Naive thymus-derived CD4-positive, alpha-beta T cell (primary cell): Measurements from ENCODE around the gene OR7G1. TPM values are rescaled to one million over a fixed set of nuclear protein-coding genes. Genes with fewer than 3 reads are reported as not detected.

Experiments used
- ATAC-seq: fragments of 150-1000 bp; cut with Tn5 transposase; 2 replicates; pipeline ENCODE4 v1.10.0; 2021; ENCODE audit warnings: mild to moderate bottlenecking, moderate library complexity
- CTCF ChIA-PET: fragments of 350-600 bp; sonication (Branson Sonifier 250); formaldehyde crosslinking; loops from one replicate; lab custom pipeline; 2021; ENCODE audit warnings: antibody characterized with exemption; lab: Charles Lee
- POLR2A ChIA-PET: fragments of 350-600 bp; sonication (Branson Sonifier 250); formaldehyde crosslinking; loops from one replicate; lab custom pipeline; 2021; ENCODE audit warnings: antibody characterized with exemption, inconsistent platforms; lab: Charles Lee
- DNase-seq, 9 donors: peaks; one replicate each; pipeline versions ENCODE4 v3.0.0 to v3.0.0-alpha.2; 2020 to 2022; ENCODE audit warnings: mixed read lengths in 1 of 9
- H3K27ac ChIP-seq: one replicate; pipeline ENCODE4 v1.7.0; 2013; ENCODE audit warnings: mild to moderate bottlenecking, low read depth, low read length, moderate library complexity
- H3K27me3 ChIP-seq, 2 donors: one replicate each; pipeline ENCODE4 v1.7.0; 2013; ENCODE audit warnings: low read length in 2 of 2, mild to moderate bottlenecking in 2 of 2, moderate library complexity in 2 of 2; ENCODE audit not compliant: control insufficient read depth in 2 of 2, insufficient read depth in 2 of 2
- H3K36me3 ChIP-seq, 3 experiments: 1 replicate in 2 of 3; 2 replicates in 1 of 3; pipeline ENCODE4 v1.7.0; 2013; ENCODE audit warnings: low read length in 3 of 3, mild to moderate bottlenecking in 3 of 3, moderate library complexity in 1 of 3; ENCODE audit not compliant: insufficient read depth in 3 of 3, control insufficient read depth in 2 of 3
- H3K4me1 ChIP-seq, 2 donors: one replicate each; pipeline ENCODE4 v1.7.0; 2013; ENCODE audit warnings: low read length in 2 of 2, mild to moderate bottlenecking in 2 of 2, moderate library complexity in 1 of 2; ENCODE audit not compliant: control insufficient read depth in 2 of 2, insufficient read depth in 2 of 2
- H3K4me3 ChIP-seq: 2 replicates; pipeline ENCODE4 v1.7.0; 2013; ENCODE audit warnings: mild to moderate bottlenecking, low read length
- H3K9me3 ChIP-seq, 3 experiments: 1 replicate in 2 of 3; 2 replicates in 1 of 3; pipeline ENCODE4 v1.7.0; 2013; ENCODE audit warnings: low read length in 3 of 3; ENCODE audit not compliant: control insufficient read depth in 2 of 3
- H3K27ac Mint-ChIP-seq, 9 donors: one replicate each; pipeline ENCODE4 v1.8.0; 2020 to 2022; ENCODE audit warnings: mixed read lengths in 9 of 9, mild to moderate bottlenecking in 8 of 9, moderate library complexity in 5 of 9, inconsistent platforms in 2 of 9
- H3K27me3 Mint-ChIP-seq, 5 donors: one replicate each; pipeline ENCODE4 v1.8.0; 2021 to 2022; ENCODE audit warnings: mixed read lengths in 5 of 5, mild to moderate bottlenecking in 1 of 5
- H3K36me3 Mint-ChIP-seq, 5 donors: one replicate each; pipeline ENCODE4 v1.8.0; 2020 to 2022; ENCODE audit warnings: mixed read lengths in 5 of 5, mild to moderate bottlenecking in 3 of 5, inconsistent platforms in 1 of 5
- H3K4me1 Mint-ChIP-seq, 7 donors: one replicate each; pipeline ENCODE4 v1.8.0; 2020 to 2022; ENCODE audit warnings: mixed read lengths in 7 of 7, mild to moderate bottlenecking in 3 of 7, inconsistent platforms in 1 of 7
- H3K4me3 Mint-ChIP-seq, 10 donors: one replicate each; pipeline ENCODE4 v1.8.0; 2020 to 2022; ENCODE audit warnings: mild to moderate bottlenecking in 10 of 10, mixed read lengths in 10 of 10, moderate library complexity in 6 of 10, inconsistent platforms in 2 of 10
- H3K9me3 Mint-ChIP-seq, 11 donors: one replicate each; pipeline ENCODE4 v1.8.0; 2020 to 2022; ENCODE audit warnings: mixed read lengths in 11 of 11, mild to moderate bottlenecking in 4 of 11, inconsistent platforms in 1 of 11, moderate library complexity in 1 of 11
- intact Hi-C, 2 donors: fragments of 100-400 bp; cut with micrococcal nuclease; formaldehyde crosslinking; loops; one replicate each; pipeline ENCODE4 v1.15.1; 2023
- polyA plus RNA-seq, 2 donors: library from polyadenylated mRNA; unstranded; fragments of 300-500 nt; fragmentation: Illumina TruSeq; gene quantifications; one replicate each; pipeline ENCODE4 v1.2.3, GENCODE V29; 2021
- total RNA-seq, 6 experiments: library from RNA in 5 of 6; stranded (reverse) in 5 of 6; gene quantifications; 1 replicate in 5 of 6; 2 replicates in 1 of 6; pipeline ENCODE4 v1.2.3 and lab custom pipeline; 2021 to 2026

The OR7G1 gene
- total and polyA plus RNA-seq, 7 experiments from 2014 or later, result not detected

DNA sequence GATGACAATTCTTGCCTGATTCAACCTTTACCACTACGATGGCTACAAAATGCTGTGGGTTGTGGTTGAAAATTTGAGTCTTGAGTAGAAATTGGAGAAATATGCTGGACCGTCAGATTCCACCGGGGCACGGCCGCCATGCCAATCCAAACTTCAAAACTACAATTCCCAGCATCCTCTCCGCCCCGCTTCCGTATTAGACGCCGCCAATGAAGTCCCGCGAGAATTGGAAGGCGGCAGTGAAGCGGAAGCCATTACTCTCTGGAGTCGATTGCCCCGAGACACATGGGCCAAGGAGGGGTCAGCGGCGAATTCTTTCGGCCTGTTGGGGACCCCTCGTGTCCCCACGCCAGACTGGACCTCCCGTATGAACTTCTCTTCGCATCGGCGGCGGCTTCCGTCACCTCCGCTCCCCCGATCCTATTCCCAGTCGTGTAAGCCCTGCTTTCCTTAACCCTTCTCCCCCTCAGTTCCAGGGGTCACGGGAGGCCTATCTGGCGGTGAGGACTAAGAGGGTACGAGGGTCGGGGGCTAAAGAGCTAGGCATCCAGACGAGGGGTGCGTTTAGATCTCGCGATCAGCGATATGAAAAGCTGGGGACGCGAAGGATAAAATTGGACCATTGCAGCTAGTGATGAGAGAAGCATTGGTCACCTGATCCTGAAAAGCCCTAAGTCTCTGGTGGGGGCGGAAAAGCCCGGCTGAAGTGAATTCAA lies 24.8 kb upstream of the OR7G1 start, which contains the start of gene ZNF317:
Gene ZNF317 (plus strand): TSS at position 239 of the 716 bp plus-strand sequence. CDS start 15,620 bp downstream, outside the sequence.
- Histone ChIP-seq H3K9me3 (peaks cover 0 to 9% (median 5%) of the 10 kb centered on the region in 3 experiments), H3K4me1 (peaks cover 17 to 21% of the 10 kb centered on the region in 2 donors), H3K27ac (peak within 1 kb of the TSS; percentile 95), H3K36me3 (peaks cover 0 to 9% (median 0%) of the 10 kb centered on the region in 3 experiments), H3K27me3 (no peaks in the 10 kb centered on the region), H3K4me3 (peak within 1 kb of the TSS; percentile 94)
- ChIA-PET POLR2A (interaction anchor here (0.6 to 2.4 kb wide), 3 partner anchors 295 to 692 kb away, joined by 3 to 8 read pairs (median 3); partner anchors contain the start of gene ZNF266), CTCF (no interaction called here)
- Mint-ChIP-seq H3K27me3 (peaks cover 0 to 7% (median 0%) of the 10 kb centered on the region in 5 donors), H3K9me3 (peaks cover 0 to 21% (median 8%) of the 10 kb centered on the region in 11 donors), H3K4me3 (peak within 1 kb of the TSS; percentile 93 to 99 (median 98)), H3K4me1 (peaks cover 28 to 55% (median 49%) of the 10 kb centered on the region in 7 donors), H3K36me3 (peaks cover 7 to 38% (median 27%) of the 10 kb centered on the region in 5 donors), H3K27ac (peak within 1 kb of the TSS; percentile 95 to 99 (median 97))
- DNase-seq, result peak; percentile 72 to 94 (median 88)
- peak; percentile 94 for ATAC-seq
- intact Hi-C loops, result loop anchor here (1.0 to 5.0 kb wide), 11 partner anchors 167 to 695 kb away; partner anchors contain the start of genes ZNF121 (in 2 of the 2), ZNF266 (in 2 of the 2), ZNF559 (in 2 of the 2) and ZNF699 (in 2 of the 2)

DNA sequence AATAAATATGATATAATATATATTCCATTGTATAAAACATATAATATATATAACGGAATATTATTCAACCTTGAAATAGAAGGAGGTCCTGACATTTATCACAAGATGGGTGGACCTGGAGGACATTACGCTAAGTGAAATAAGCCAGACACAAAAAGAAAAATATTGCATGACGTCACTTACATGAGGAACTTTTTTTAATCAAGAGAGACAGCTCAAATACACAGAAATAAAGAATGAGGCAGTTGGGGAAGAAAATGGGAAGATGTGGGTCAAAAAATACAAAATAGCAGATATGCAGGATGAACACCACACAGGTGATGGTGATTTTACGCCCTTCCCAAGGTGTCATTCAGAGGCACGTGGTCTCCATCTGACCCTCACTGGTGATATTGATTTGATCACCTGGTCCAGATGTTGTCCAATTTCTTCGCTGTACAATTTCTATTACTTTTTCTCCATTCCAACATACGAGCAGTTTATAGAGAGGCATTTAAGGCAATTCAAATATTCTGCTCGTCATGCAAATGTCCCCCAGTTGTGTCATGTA lies 24.1 kb upstream of the OR7G1 start:
- no peaks in the 10 kb centered on the region for H3K27me3 ChIP-seq
- Mint-ChIP-seq H3K9me3 (peaks cover 0 to 15% (median 5%) of the 10 kb centered on the region in 11 donors), H3K4me3 (peak overlapping the region; percentile 93 to 99 (median 98)), H3K36me3 (peaks cover 3 to 32% (median 21%) of the 10 kb centered on the region in 5 donors), H3K27ac (peak overlapping the region; percentile 95 to 99 (median 97)), H3K27me3 (peaks cover 0 to 7% (median 0%) of the 10 kb centered on the region in 5 donors), H3K4me1 (peaks cover 28 to 51% (median 46%) of the 10 kb centered on the region in 7 donors)
- intact Hi-C loops, result loop anchor here (1.0 to 10.0 kb wide), 14 partner anchors 168 to 885 kb away; partner anchors contain the start of genes ZNF121 (in 2 of the 2), ZNF266 (in 2 of the 2), ZNF559 (in 2 of the 2) and ZNF699 (in 2 of the 2)
- H3K36me3 ChIP-seq, result peaks cover 0 to 4% (median 0%) of the 10 kb centered on the region in 3 experiments
- H3K4me3 ChIP-seq, result peak overlapping the region; percentile 94
- peak overlapping the region; percentile 95 for H3K27ac ChIP-seq
- no peak for ATAC-seq
- peaks cover 17 to 21% of the 10 kb centered on the region in 2 donors for H3K4me1 ChIP-seq
- ChIA-PET POLR2A (interaction anchor here (0.6 to 2.4 kb wide), 2 partner anchors 295 to 666 kb away, joined by 3 to 8 read pairs; partner anchors contain the start of gene ZNF266), CTCF (no interaction called here)
- DNase-seq, result no peak
- H3K9me3 ChIP-seq, result peaks cover 0 to 3% (median 0%) of the 10 kb centered on the region in 3 experiments

- ATAC-seq (no peak), DNase-seq (no peak)
- Histone ChIP-seq H3K4me3 (no peak overlapping the region), H3K27me3 (no peaks in the 10 kb centered on the region), H3K9me3 (no peaks in the 10 kb centered on the region), H3K36me3 (no peaks in the 10 kb centered on the region), H3K27ac (no peak overlapping the region), H3K4me1 (no peaks in the 10 kb centered on the region)
- no peak overlapping the region for H3K4me3 Mint-ChIP-seq
- ChIA-PET CTCF (interaction anchor here (0.7 kb wide), 1 partner anchor 732 kb away, joined by 3 read pairs; no protein-coding TSS in a partner anchor), POLR2A (no interaction called here)
- H3K27ac Mint-ChIP-seq, result no peak overlapping the region
- no peaks in the 10 kb centered on the region for H3K36me3 Mint-ChIP-seq
- H3K4me1 Mint-ChIP-seq, result peaks cover 0 to 14% (median 13%) of the 10 kb centered on the region in 7 donors
- no peaks in the 10 kb centered on the region for H3K9me3 Mint-ChIP-seq
- intact Hi-C loops, result loop anchor here in 1 of 2 donors (10.0 kb wide), 1 partner anchor 892 kb away; no protein-coding TSS in a partner anchor
- H3K27me3 Mint-ChIP-seq, result peaks cover 0 to 35% (median 9%) of the 10 kb centered on the region in 5 donors
Observed at GRCh38 chr19:9132422-9132821, 16.9 kb upstream of the OR7G1 start.

- Mint-ChIP-seq H3K4me3 (no peak overlapping the region), H3K36me3 (peaks cover 0 to 5% (median 0%) of the 10 kb centered on the region in 5 donors), H3K27ac (peak overlapping the region in 2 of 9 donors; percentile 9 to 14), H3K27me3 (peaks cover 0 to 46% (median 23%) of the 10 kb centered on the region in 5 donors), H3K4me1 (peaks cover 0 to 9% (median 8%) of the 10 kb centered on the region in 7 donors), H3K9me3 (peaks cover 0 to 1% (median 0%) of the 10 kb centered on the region in 11 donors)
- Histone ChIP-seq H3K27me3 (no peaks in the 10 kb centered on the region), H3K36me3 (no peaks in the 10 kb centered on the region), H3K4me3 (no peak overlapping the region), H3K9me3 (no peaks in the 10 kb centered on the region), H3K4me1 (no peaks in the 10 kb centered on the region), H3K27ac (no peak overlapping the region)
- ATAC-seq (no peak), DNase-seq (no peak)
- ChIA-PET POLR2A (no interaction called here), CTCF (interaction anchor here (0.9 kb wide), 1 partner anchor 74 kb away, joined by 4 read pairs; no protein-coding TSS in a partner anchor)
- intact Hi-C loops, result loop anchor here in 1 of 2 donors (10.0 kb wide), 1 partner anchor 894 kb away; no protein-coding TSS in a partner anchor
Observed at GRCh38 chr19:9130965-9131364, 15.4 kb upstream of the OR7G1 start.

GRCh38 chr19:9128171-9128570 lies 12.6 kb upstream of the OR7G1 start:
- Mint-ChIP-seq H3K4me3 (no peak overlapping the region), H3K4me1 (peaks cover 0 to 9% (median 8%) of the 10 kb centered on the region in 7 donors), H3K27me3 (peaks cover 0 to 44% (median 27%) of the 10 kb centered on the region in 5 donors), H3K9me3 (peaks cover 0 to 4% (median 0%) of the 10 kb centered on the region in 11 donors), H3K27ac (no peak overlapping the region), H3K36me3 (peaks cover 0 to 6% (median 0%) of the 10 kb centered on the region in 5 donors)
- ATAC-seq, result no peak
- intact Hi-C loops, result no loop called here
- CTCF ChIA-PET, result no interaction called here
- H3K27ac ChIP-seq, result no peak overlapping the region
- H3K36me3 ChIP-seq, result no peaks in the 10 kb centered on the region
- no peaks in the 10 kb centered on the region for H3K4me1 ChIP-seq
- POLR2A ChIA-PET, result no interaction called here
- no peak for DNase-seq
- H3K4me3 ChIP-seq, result no peak overlapping the region
- no peaks in the 10 kb centered on the region for H3K9me3 ChIP-seq
- no peaks in the 10 kb centered on the region for H3K27me3 ChIP-seq

GRCh38 chr19:9126900-9127405 lies 11.4 kb upstream of the OR7G1 start, which contains the start of gene OR7G3:
Gene OR7G3, minus strand, starts transcription at chr19:9126950. Its CDS starts 0 bp downstream, at chr19:9126950.
- Histone ChIP-seq H3K36me3 (no peaks in the 10 kb centered on the region), H3K4me1 (no peaks in the 10 kb centered on the region), H3K4me3 (no peak within 1 kb of the TSS), H3K9me3 (no peaks in the 10 kb centered on the region), H3K27me3 (no peaks in the 10 kb centered on the region), H3K27ac (no peak within 1 kb of the TSS)
- Mint-ChIP-seq H3K36me3 (peaks cover 0 to 6% (median 0%) of the 10 kb centered on the region in 5 donors), H3K27me3 (peaks cover 0 to 43% (median 30%) of the 10 kb centered on the region in 5 donors), H3K4me3 (no peak within 1 kb of the TSS), H3K9me3 (peaks cover 0 to 4% (median 0%) of the 10 kb centered on the region in 11 donors), H3K4me1 (peaks cover 0 to 9% (median 8%) of the 10 kb centered on the region in 7 donors), H3K27ac (no peak within 1 kb of the TSS)
- CTCF ChIA-PET, result no interaction called here
- intact Hi-C loops, result no loop called here
- DNase-seq (no peak), ATAC-seq (no peak)
- POLR2A ChIA-PET, result no interaction called here
